ENCODE data around the gene MAN2C1.
"Not testable (repeated sequence)": the region's sequence is repeated elsewhere in the genome, so short reads cannot be mapped to it uniquely, and the experiment has no call there.

The MAN2C1 gene

GRCh38 chr15:75352186-75353080, 16.0 kb downstream of the MAN2C1 start:
- H3K27ac ChIP-seq (ENCODE audit: low read depth, low read length) = no peak overlapping the region
- no peaks in the 10 kb centered on the region for H3K9me3 ChIP-seq (ENCODE audit: control insufficient read depth, insufficient read depth, low read length)
- H3K36me3 ChIP-seq (ENCODE audit: control insufficient read depth, insufficient read depth, low read length) = peaks cover 7% of the 10 kb centered on the region; the same call in 1 of the 2 replicates
- no peak overlapping the region for H3K4me3 ChIP-seq (ENCODE audit: low read depth, low read length)
- H3K4me1 ChIP-seq (ENCODE audit: control insufficient read depth, insufficient read depth, low read length) = peaks cover 3% of the 10 kb centered on the region; the same call in 1 of the 2 replicates
- no peak overlapping the region for H3K9ac ChIP-seq (ENCODE audit: low read depth, low read length)
- H3K27me3 ChIP-seq (ENCODE audit: control insufficient read depth, insufficient read depth, low read length) = peaks cover 18% of the 10 kb centered on the region

GRCh38 chr15:75350601-75351361, 17.6 kb downstream of the MAN2C1 start:
- H3K4me3 ChIP-seq (ENCODE audit: low read depth, low read length) = no peak overlapping the region
- H3K27me3 ChIP-seq (ENCODE audit: control insufficient read depth, insufficient read depth, low read length) = peaks cover 29% of the 10 kb centered on the region
- no peaks in the 10 kb centered on the region; the same call in 1 of the 2 replicates for H3K36me3 ChIP-seq (ENCODE audit: control insufficient read depth, insufficient read depth, low read length)
- no peak overlapping the region for H3K9ac ChIP-seq (ENCODE audit: low read depth, low read length)
- no peak overlapping the region for H3K27ac ChIP-seq (ENCODE audit: low read depth, low read length)
- no peaks in the 10 kb centered on the region for H3K9me3 ChIP-seq (ENCODE audit: control insufficient read depth, insufficient read depth, low read length)
- H3K4me1 ChIP-seq (ENCODE audit: control insufficient read depth, insufficient read depth, low read length) = peaks cover 3% of the 10 kb centered on the region; the same call in 1 of the 2 replicates

GRCh38 chr15:75349851-75350588, 18.4 kb downstream of the MAN2C1 start:
- H3K4me3 ChIP-seq (ENCODE audit: low read depth, low read length) = no peak overlapping the region

GRCh38 chr15:75349351-75349669, 19.1 kb downstream of the MAN2C1 start:
- not testable (repeated sequence) for H3K9ac ChIP-seq (ENCODE audit: low read depth, low read length); H3K4me1 ChIP-seq (ENCODE audit: control insufficient read depth, insufficient read depth, low read length); H3K27ac ChIP-seq (ENCODE audit: low read depth, low read length); H3K4me3 ChIP-seq (ENCODE audit: low read depth, low read length); H3K36me3 ChIP-seq (ENCODE audit: control insufficient read depth, insufficient read depth, low read length); H3K9me3 ChIP-seq (ENCODE audit: control insufficient read depth, insufficient read depth, low read length)
- H3K27me3 ChIP-seq (ENCODE audit: control insufficient read depth, insufficient read depth, low read length) = peaks cover 29% of the 10 kb centered on the region

More at GRCh38 chr15:75349851-75350588, 18.4 kb downstream of the MAN2C1 start:
- no peak overlapping the region for H3K27ac ChIP-seq (ENCODE audit: low read depth, low read length)
- peaks cover 3% of the 10 kb centered on the region; the same call in 1 of the 2 replicates for H3K4me1 ChIP-seq (ENCODE audit: control insufficient read depth, insufficient read depth, low read length)
- H3K36me3 ChIP-seq (ENCODE audit: control insufficient read depth, insufficient read depth, low read length) = no peaks in the 10 kb centered on the region; the same call in 1 of the 2 replicates
- peaks cover 29% of the 10 kb centered on the region for H3K27me3 ChIP-seq (ENCODE audit: control insufficient read depth, insufficient read depth, low read length)
- no peaks in the 10 kb centered on the region for H3K9me3 ChIP-seq (ENCODE audit: control insufficient read depth, insufficient read depth, low read length)
- no peak overlapping the region for H3K9ac ChIP-seq (ENCODE audit: low read depth, low read length)

- H3K27ac ChIP-seq (ENCODE audit: low read depth, low read length) = no peak overlapping the region
- H3K9me3 ChIP-seq (ENCODE audit: control insufficient read depth, insufficient read depth, low read length) = no peaks in the 10 kb centered on the region
- H3K4me1 ChIP-seq (ENCODE audit: control insufficient read depth, insufficient read depth, low read length) = peaks cover 3% of the 10 kb centered on the region; the same call in 1 of the 2 replicates
- peaks cover 29% of the 10 kb centered on the region for H3K27me3 ChIP-seq (ENCODE audit: control insufficient read depth, insufficient read depth, low read length)
- no peaks in the 10 kb centered on the region for H3K36me3 ChIP-seq (ENCODE audit: control insufficient read depth, insufficient read depth, low read length)
- peak overlapping the region; percentile 89 for H3K4me3 ChIP-seq (ENCODE audit: low read depth, low read length)
- peak overlapping the region; percentile 13; the same call in 1 of the 2 replicates for H3K9ac ChIP-seq (ENCODE audit: low read depth, low read length)
Measured at GRCh38 chr15:75348562-75349350, 19.7 kb downstream of the MAN2C1 start.

GRCh38 chr15:75348034-75348561, 20.3 kb downstream of the MAN2C1 start:
- Histone ChIP-seq H3K9ac (ENCODE audit: low read depth, low read length) (peak overlapping the region; percentile 13; the same call in 1 of the 2 replicates), H3K36me3 (ENCODE audit: control insufficient read depth, insufficient read depth, low read length) (no peaks in the 10 kb centered on the region), H3K27me3 (ENCODE audit: control insufficient read depth, insufficient read depth, low read length) (peaks cover 29% of the 10 kb centered on the region), H3K4me1 (ENCODE audit: control insufficient read depth, insufficient read depth, low read length) (peaks cover 3% of the 10 kb centered on the region; the same call in 1 of the 2 replicates), H3K9me3 (ENCODE audit: control insufficient read depth, insufficient read depth, low read length) (no peaks in the 10 kb centered on the region), H3K4me3 (ENCODE audit: low read depth, low read length) (peak overlapping the region; percentile 89), H3K27ac (ENCODE audit: low read depth, low read length) (no peak overlapping the region)

GRCh38 chr15:75347222-75348033, 21.0 kb downstream of the MAN2C1 start:
- Histone ChIP-seq H3K27ac (ENCODE audit: low read depth, low read length) (no peak overlapping the region), H3K36me3 (ENCODE audit: control insufficient read depth, insufficient read depth, low read length) (no peaks in the 10 kb centered on the region), H3K9me3 (ENCODE audit: control insufficient read depth, insufficient read depth, low read length) (no peaks in the 10 kb centered on the region), H3K4me3 (ENCODE audit: low read depth, low read length) (peak overlapping the region; percentile 89), H3K4me1 (ENCODE audit: control insufficient read depth, insufficient read depth, low read length) (peaks cover 3% of the 10 kb centered on the region; the same call in 1 of the 2 replicates), H3K27me3 (ENCODE audit: control insufficient read depth, insufficient read depth, low read length) (peaks cover 29% of the 10 kb centered on the region), H3K9ac (ENCODE audit: low read depth, low read length) (peak overlapping the region; percentile 22; the same call in 1 of the 2 replicates)

GRCh38 chr15:75346796-75347221, 21.6 kb downstream of the MAN2C1 start, which contains the start of gene NEIL1:
Gene NEIL1, plus strand, starts transcription at chr15:75347039. Its CDS starts 1,867 bp downstream, at chr15:75348906.
- H3K27ac ChIP-seq (ENCODE audit: low read depth, low read length) = no peak within 1 kb of the TSS
- peak within 1 kb of the TSS; percentile 22; the same call in 1 of the 2 replicates for H3K9ac ChIP-seq (ENCODE audit: low read depth, low read length)
- no peaks in the 10 kb centered on the region for H3K9me3 ChIP-seq (ENCODE audit: control insufficient read depth, insufficient read depth, low read length)
- H3K4me1 ChIP-seq (ENCODE audit: control insufficient read depth, insufficient read depth, low read length) = peaks cover 3% of the 10 kb centered on the region; the same call in 1 of the 2 replicates
- no peaks in the 10 kb centered on the region for H3K36me3 ChIP-seq (ENCODE audit: control insufficient read depth, insufficient read depth, low read length)
- peak within 1 kb of the TSS; percentile 89 for H3K4me3 ChIP-seq (ENCODE audit: low read depth, low read length)
- peaks cover 29% of the 10 kb centered on the region for H3K27me3 ChIP-seq (ENCODE audit: control insufficient read depth, insufficient read depth, low read length)

- not testable (repeated sequence) for H3K4me3 ChIP-seq (ENCODE audit: low read depth, low read length); H3K27ac ChIP-seq (ENCODE audit: low read depth, low read length)
Measured at GRCh38 chr15:75343953-75344352, 24.5 kb downstream of the MAN2C1 start.

More at GRCh38 chr15:75343953-75344352, 24.5 kb downstream of the MAN2C1 start:
- not testable (repeated sequence) for H3K4me1 ChIP-seq (ENCODE audit: control insufficient read depth, insufficient read depth, low read length); H3K9ac ChIP-seq (ENCODE audit: low read depth, low read length); H3K9me3 ChIP-seq (ENCODE audit: control insufficient read depth, insufficient read depth, low read length)
- Histone ChIP-seq H3K27me3 (ENCODE audit: control insufficient read depth, insufficient read depth, low read length) (peaks cover 26% of the 10 kb centered on the region), H3K36me3 (ENCODE audit: control insufficient read depth, insufficient read depth, low read length) (peaks cover 26% of the 10 kb centered on the region)

All from HUES48 (cell line).